Sigmoid colon (tissue), 3 donors: ENCODE results near the gene ZFYVE28.

ENCODE experiments used
- POLR2A ChIP-seq, 2 donors: fragments of 450-650 bp; IDR thresholded peaks; one replicate each; pipeline ENCODE4 v1.6.1; 2016; ENCODE audit warnings: antibody characterized with exemption in 2 of 2, mild to moderate bottlenecking in 2 of 2, moderate library complexity in 2 of 2
- TF ChIP-seq, protein P1 (sequence below), 4 experiments: fragments of 450-650 bp in 3 of 4; fragments of 200-600 bp in 1 of 4; IDR thresholded peaks; one replicate each; pipeline ENCODE4 v1.5.1; 2016 to 2019; ENCODE audit warnings: antibody characterized with exemption in 4 of 4, mild to moderate bottlenecking in 3 of 4, moderate library complexity in 2 of 4

DNA sequence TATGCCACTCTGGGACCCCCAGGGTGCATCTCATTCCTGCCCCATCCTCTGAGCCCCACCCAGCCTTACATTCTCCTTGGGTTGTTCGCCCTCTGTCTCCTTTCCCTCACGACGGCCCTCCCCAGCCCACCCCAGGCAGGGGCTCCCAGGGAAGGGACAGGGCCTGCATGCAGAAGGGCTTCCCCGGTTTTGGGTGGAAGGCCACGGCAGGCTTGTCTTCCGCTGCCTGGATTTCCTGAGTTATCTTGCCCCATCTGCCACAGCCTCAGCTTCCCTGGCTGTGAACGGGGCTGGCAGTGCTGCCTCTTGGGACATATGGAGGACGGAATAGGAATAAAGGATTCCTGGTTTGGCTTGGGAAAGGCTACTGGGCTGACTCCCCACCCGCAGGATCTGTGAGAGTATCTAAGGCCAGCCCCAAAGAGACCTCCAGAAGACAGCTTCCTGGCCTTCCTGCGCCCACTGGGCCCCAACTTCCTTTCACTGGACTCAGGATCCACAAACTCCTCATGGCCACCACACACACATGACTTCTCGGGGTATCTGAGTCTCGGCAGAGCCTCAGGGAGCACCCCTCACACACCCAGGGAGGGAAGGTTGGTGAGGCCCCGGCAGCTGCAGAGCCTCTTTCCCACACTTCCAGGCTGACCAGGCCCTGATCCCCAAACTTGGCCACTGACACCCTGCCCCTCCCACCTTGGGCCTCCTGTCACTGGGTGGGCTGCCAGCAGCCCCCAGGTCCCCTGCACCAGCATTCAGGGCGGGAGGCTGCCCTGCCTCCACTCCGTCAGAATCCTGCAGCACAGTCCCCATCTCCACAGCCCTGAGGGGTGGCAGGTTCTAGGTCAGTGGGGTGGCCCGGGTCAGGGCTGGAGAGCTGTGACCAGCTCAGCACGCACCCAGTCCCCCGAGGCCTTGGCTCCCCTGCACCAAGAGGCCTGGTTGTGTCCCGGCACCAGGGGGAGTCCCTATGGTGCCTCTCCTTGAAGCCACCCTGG, 153.0 kb downstream of the ZFYVE28 start:
- TF ChIP-seq, protein P1, sequence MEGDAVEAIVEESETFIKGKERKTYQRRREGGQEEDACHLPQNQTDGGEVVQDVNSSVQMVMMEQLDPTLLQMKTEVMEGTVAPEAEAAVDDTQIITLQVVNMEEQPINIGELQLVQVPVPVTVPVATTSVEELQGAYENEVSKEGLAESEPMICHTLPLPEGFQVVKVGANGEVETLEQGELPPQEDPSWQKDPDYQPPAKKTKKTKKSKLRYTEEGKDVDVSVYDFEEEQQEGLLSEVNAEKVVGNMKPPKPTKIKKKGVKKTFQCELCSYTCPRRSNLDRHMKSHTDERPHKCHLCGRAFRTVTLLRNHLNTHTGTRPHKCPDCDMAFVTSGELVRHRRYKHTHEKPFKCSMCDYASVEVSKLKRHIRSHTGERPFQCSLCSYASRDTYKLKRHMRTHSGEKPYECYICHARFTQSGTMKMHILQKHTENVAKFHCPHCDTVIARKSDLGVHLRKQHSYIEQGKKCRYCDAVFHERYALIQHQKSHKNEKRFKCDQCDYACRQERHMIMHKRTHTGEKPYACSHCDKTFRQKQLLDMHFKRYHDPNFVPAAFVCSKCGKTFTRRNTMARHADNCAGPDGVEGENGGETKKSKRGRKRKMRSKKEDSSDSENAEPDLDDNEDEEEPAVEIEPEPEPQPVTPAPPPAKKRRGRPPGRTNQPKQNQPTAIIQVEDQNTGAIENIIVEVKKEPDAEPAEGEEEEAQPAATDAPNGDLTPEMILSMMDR (IDR thresholded peaks at IDR 0.05): no peak
- no peak for TF ChIP-seq POLR2A (IDR thresholded peaks at IDR 0.05)
